Epithelial cell of proximal tubule (primary cell): ENCODE results near the gene NPAS3. TPM values are rescaled to one million over a fixed set of nuclear protein-coding genes. Genes with fewer than 3 reads are reported as not detected.

Experiments used
- DNase-seq: peaks from one replicate; pipeline ENCODE4 v3.0.0-alpha.2; 2011; ENCODE audit warnings: low read depth
- H3K4me3 ChIP-seq: 2 replicates; pipeline ENCODE4 v1.5.1; 2011; ENCODE audit warnings: low read depth, mild to moderate bottlenecking, low read length
- CTCF ChIP-seq: conservative IDR thresholded peaks from 2 replicates; pipeline ENCODE4 v1.5.1; 2012; ENCODE audit warnings: low read depth, mild to moderate bottlenecking, low read length
- total RNA-seq: library from RNA; depleted of rRNA; stranded (reverse); fragments of >200 nt; gene quantifications from 2 replicates; pipeline ENCODE4 v1.2.3, GENCODE V29; 2015

Gene NPAS3
- total RNA-seq, 1 donor from 2014 or later = 0.35 TPM

GRCh38 chr14:33643426-33644181 is 704.9 kb downstream of the NPAS3 start:
- TF ChIP-seq CTCF = no peak
- H3K4me3 ChIP-seq = no peak overlapping the region
- no peak for DNase-seq

GRCh38 chr14:33646692-33647260 is 708.1 kb downstream of the NPAS3 start:
- no peak overlapping the region for H3K4me3 ChIP-seq
- DNase-seq = peak; percentile 32
- TF ChIP-seq CTCF = no peak

GRCh38 chr14:33647385-33647786 is 708.7 kb downstream of the NPAS3 start:
- H3K4me3 ChIP-seq = no peak overlapping the region
- TF ChIP-seq CTCF = no peak
- peak; percentile 95 for DNase-seq

GRCh38 chr14:33650430-33650829 is 711.8 kb downstream of the NPAS3 start:
- no peak overlapping the region for H3K4me3 ChIP-seq
- no peak for DNase-seq
- TF ChIP-seq CTCF = no peak

GRCh38 chr14:33652566-33653307 is 714.1 kb downstream of the NPAS3 start:
- no peak for TF ChIP-seq CTCF
- H3K4me3 ChIP-seq = no peak overlapping the region
- DNase-seq = no peak

- H3K4me3 ChIP-seq = no peak overlapping the region
- DNase-seq = no peak
- TF ChIP-seq CTCF = no peak
Measured at GRCh38 chr14:33653308-33653695, 714.6 kb downstream of the NPAS3 start.
